HepG2 (cell line): ENCODE data around the gene DOLK. TPM values are rescaled to one million over a fixed set of nuclear protein-coding genes. Genes with fewer than 3 reads are reported as not detected.
A peak's percentile ranks its signal among the peaks of the same experiment; 100 is the strongest.

Experiments
- CCAR2 ChIP-seq: fragments of 200-400 bp; formaldehyde crosslinking; optimal IDR thresholded peaks from 2 replicates; pipeline ENCODE3; 2018; ENCODE audit warnings: low read depth, mild to moderate bottlenecking, low read length, moderate library complexity
- CREB1 ChIP-seq, 2 experiments: fragments of 450-650 bp in 1 of 2; IDR thresholded peaks; 2 replicates each; pipeline ENCODE4 v1.6.1; 2016 to 2017; ENCODE audit warnings: control low read depth in 1 of 2, mild to moderate bottlenecking in 1 of 2, missing compliant biosample characterization in 1 of 2, missing genetic modification characterization in 1 of 2
- EHMT2 ChIP-seq: fragments of 200-600 bp; sonication (generic); IDR thresholded peaks from 2 replicates; pipeline ENCODE4 v1.7.0; 2017; ENCODE audit warnings: antibody characterized with exemption, low read depth, low read length, borderline replicate concordance
- FOXK2 ChIP-seq: fragments of 450-650 bp; IDR thresholded peaks from 2 replicates; pipeline ENCODE4 v1.6.1; 2016
- HNRNPK ChIP-seq: fragments of 200-400 bp; formaldehyde crosslinking; IDR thresholded peaks from 2 replicates; pipeline ENCODE4 v1.6.1; 2018; ENCODE audit warnings: low read length, low read depth, moderate library complexity, mild to moderate bottlenecking; ENCODE audit not compliant: poor library complexity, severe bottlenecking
- HNRNPLL ChIP-seq: fragments of 200-400 bp; formaldehyde crosslinking; IDR thresholded peaks from 2 replicates; pipeline ENCODE4 v1.6.1; 2017; ENCODE audit warnings: mild to moderate bottlenecking, low read depth, low read length; ENCODE audit not compliant: poor library complexity, severe bottlenecking
- KDM5B ChIP-seq: sonication (generic); formaldehyde crosslinking; IDR thresholded peaks from 2 replicates; pipeline ENCODE4 v1.4.0; 2020; ENCODE audit warnings: missing genetic modification reagents, mild to moderate bottlenecking, borderline replicate concordance
- MTA1 ChIP-seq: sonication (generic); formaldehyde crosslinking; IDR thresholded peaks from 2 replicates; pipeline ENCODE4 v1.4.0; 2020; ENCODE audit warnings: missing genetic modification reagents, mild to moderate bottlenecking, borderline replicate concordance
- PHB2 ChIP-seq: fragments of 450-650 bp; IDR thresholded peaks from 2 replicates; pipeline ENCODE4 v1.6.1; 2018; ENCODE audit not compliant: partially characterized antibody
- RAD51 ChIP-seq: fragments of 450-650 bp; IDR thresholded peaks from 2 replicates; pipeline ENCODE4 v1.6.1; 2016; ENCODE audit warnings: borderline replicate concordance
- RBAK ChIP-seq: sonication (generic); formaldehyde crosslinking; IDR thresholded peaks from 2 replicates; pipeline ENCODE4 v1.5.1; 2020; ENCODE audit warnings: mild to moderate bottlenecking, missing genetic modification reagents
- TP53 ChIP-seq: sonication (generic); formaldehyde crosslinking; conservative IDR thresholded peaks from 2 replicates; pipeline ENCODE4 v1.4.0; 2020; ENCODE audit warnings: missing genetic modification reagents
- TSC22D2 ChIP-seq: sonication (generic); formaldehyde crosslinking; IDR thresholded peaks from 2 replicates; pipeline ENCODE4 v1.5.1; 2020; ENCODE audit warnings: missing genetic modification reagents, mild to moderate bottlenecking, borderline replicate concordance
- YY1 ChIP-seq: IDR thresholded peaks from 2 replicates; pipeline ENCODE4 v1.6.1; 2011; ENCODE audit warnings: low read length, low read depth, moderate library complexity, mild to moderate bottlenecking; ENCODE audit not compliant: insufficient read depth, insufficient replicate concordance
- ZFP36L1 ChIP-seq: sonication (generic); formaldehyde crosslinking; IDR thresholded peaks from 2 replicates; pipeline ENCODE4 v1.8.0; 2022; ENCODE audit warnings: mild to moderate bottlenecking, missing genetic modification reagents, moderate library complexity
- ZNF354B ChIP-seq: sonication (generic); formaldehyde crosslinking; IDR thresholded peaks from 2 replicates; pipeline ENCODE4 v1.8.0; 2022; ENCODE audit warnings: mild to moderate bottlenecking, missing genetic modification reagents
- ZNF558 ChIP-seq: sonication (generic); formaldehyde crosslinking; IDR thresholded peaks from 2 replicates; pipeline ENCODE4 v1.9.0; 2022; ENCODE audit warnings: mild to moderate bottlenecking, missing genetic modification reagents, borderline replicate concordance
- ZNF773 ChIP-seq: sonication (generic); formaldehyde crosslinking; IDR thresholded peaks from 2 replicates; pipeline ENCODE4 v1.4.0; 2020; ENCODE audit warnings: missing genetic modification reagents, borderline replicate concordance
- ZNF879 ChIP-seq: sonication (generic); formaldehyde crosslinking; IDR thresholded peaks from 2 replicates; pipeline ENCODE4 v1.8.1; 2023; ENCODE audit warnings: missing genetic modification reagents
- polyA plus RNA-seq, 8 experiments: library from polyadenylated mRNA; depleted of rRNA in 3 of 8; stranded (reverse) in 7 of 8; unstranded in 1 of 8; fragments of >200 nt; fragmentation: Illumina TruSeq in 4 of 8; extraction: Trizol in 4 of 8; gene quantifications; 2 replicates each; pipeline versions ENCODE4 v1.2.1 to v1.2.3, GENCODE V29; 2011 to 2016; ENCODE audit warnings: low read depth in 4 of 8, missing spikeins in 1 of 8, mixed read lengths in 1 of 8; ENCODE audit not compliant: insufficient read depth in 1 of 8
- total RNA-seq, 5 experiments: library from RNA; depleted of rRNA; stranded (reverse); fragments of >200 nt; fragmentation: Illumina TruSeq; extraction: Trizol; gene quantifications; 2 replicates each; pipeline ENCODE4 v1.2.3, GENCODE V29; 2016; ENCODE audit warnings: low read depth in 1 of 5
- TF ChIP-seq, protein P1 (sequence below): sonication (generic); formaldehyde crosslinking; IDR thresholded peaks from 2 replicates; pipeline ENCODE4 v1.5.1; 2020; ENCODE audit warnings: missing genetic modification reagents, mild to moderate bottlenecking, borderline replicate concordance
- TF ChIP-seq, protein P2 (sequence below): sonication (generic); formaldehyde crosslinking; IDR thresholded peaks from 2 replicates; pipeline ENCODE4 v1.4.0; 2020; ENCODE audit warnings: missing genetic modification reagents, mild to moderate bottlenecking, borderline replicate concordance
- TF ChIP-seq, protein P3 (sequence below): sonication (generic); formaldehyde crosslinking; IDR thresholded peaks from 2 replicates; pipeline ENCODE4 v1.5.0; 2020; ENCODE audit warnings: missing genetic modification reagents
- TF ChIP-seq, protein P4 (sequence below): sonication (generic); formaldehyde crosslinking; IDR thresholded peaks from 2 replicates; pipeline ENCODE4 v1.5.0; 2020; ENCODE audit warnings: missing genetic modification reagents

The DOLK gene
- total and polyA plus RNA-seq, 2 of the 13 experiments (the other 11 are each of a cell fraction or from before 2014, with no cell fraction given), result 15.4 to 18.7 TPM

DNA sequence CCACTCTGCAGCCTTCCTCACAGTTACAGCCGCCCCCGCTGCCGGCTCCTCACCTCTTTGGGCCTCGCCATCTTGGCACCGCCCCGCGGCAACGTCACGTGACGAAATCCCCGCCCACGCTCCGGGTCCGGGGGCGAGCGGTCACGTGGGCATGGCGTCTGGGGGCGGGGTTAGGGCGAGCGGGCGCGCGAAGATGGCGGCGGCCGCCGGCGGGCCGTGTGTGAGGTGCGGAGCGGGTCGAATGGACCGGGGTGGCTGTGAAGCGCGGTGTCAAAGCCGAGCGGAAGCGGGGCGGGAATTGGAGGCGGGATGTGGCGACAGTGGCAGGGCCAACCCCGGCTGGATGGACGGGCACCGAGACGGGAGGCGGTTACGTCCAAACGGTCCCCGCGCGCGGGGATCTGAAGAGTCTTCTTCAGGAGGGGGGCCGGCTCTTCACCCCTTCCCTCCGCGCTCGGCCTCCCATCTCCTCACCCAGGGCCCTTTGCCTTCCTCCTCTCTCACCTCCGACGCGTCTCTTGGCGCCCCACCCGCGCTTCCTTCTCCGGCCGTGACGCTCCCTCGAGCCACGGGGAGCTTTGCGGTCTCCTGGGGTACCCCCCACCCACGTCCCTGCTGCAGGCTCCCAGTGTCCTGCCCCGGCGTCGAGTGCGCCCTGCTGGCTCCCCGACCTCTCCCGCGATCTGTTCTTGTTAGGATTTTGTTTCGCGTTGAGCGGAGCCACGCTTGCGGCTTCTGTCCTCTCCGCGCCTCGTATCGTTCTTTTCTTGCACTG lies at the start of gene DOLK, which contains the start of gene NUP188 (continued):
- TF ChIP-seq, protein P1, sequence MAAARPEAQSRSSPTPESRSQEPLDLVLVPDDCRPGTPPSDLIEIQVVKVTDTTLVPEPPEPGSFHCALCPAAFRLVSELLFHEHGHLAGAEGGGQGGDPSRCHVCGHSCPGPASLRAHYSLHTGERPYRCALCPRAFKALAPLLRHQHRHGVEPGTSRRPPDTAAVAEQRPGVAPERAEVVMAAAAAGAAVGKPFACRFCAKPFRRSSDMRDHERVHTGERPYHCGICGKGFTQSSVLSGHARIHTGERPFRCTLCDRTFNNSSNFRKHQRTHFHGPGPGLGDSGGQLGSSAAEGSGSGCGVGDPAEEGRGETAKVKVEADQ, result no peak
- TF ChIP-seq, protein P2, sequence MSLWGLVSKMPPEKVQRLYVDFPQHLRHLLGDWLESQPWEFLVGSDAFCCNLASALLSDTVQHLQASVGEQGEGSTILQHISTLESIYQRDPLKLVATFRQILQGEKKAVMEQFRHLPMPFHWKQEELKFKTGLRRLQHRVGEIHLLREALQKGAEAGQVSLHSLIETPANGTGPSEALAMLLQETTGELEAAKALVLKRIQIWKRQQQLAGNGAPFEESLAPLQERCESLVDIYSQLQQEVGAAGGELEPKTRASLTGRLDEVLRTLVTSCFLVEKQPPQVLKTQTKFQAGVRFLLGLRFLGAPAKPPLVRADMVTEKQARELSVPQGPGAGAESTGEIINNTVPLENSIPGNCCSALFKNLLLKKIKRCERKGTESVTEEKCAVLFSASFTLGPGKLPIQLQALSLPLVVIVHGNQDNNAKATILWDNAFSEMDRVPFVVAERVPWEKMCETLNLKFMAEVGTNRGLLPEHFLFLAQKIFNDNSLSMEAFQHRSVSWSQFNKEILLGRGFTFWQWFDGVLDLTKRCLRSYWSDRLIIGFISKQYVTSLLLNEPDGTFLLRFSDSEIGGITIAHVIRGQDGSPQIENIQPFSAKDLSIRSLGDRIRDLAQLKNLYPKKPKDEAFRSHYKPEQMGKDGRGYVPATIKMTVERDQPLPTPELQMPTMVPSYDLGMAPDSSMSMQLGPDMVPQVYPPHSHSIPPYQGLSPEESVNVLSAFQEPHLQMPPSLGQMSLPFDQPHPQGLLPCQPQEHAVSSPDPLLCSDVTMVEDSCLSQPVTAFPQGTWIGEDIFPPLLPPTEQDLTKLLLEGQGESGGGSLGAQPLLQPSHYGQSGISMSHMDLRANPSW, result no peak
- peak; percentile 89 for TF ChIP-seq CREB1 (IDR thresholded peaks at IDR 0.05)
- no peak for TF ChIP-seq CREB1 (CRISPR knock-in tag; IDR thresholded peaks at IDR 0.05)
- peak; percentile 33; the same call in 1 of the 2 replicates for TF ChIP-seq MTA1
- peak; percentile 65; the same call in 1 of the 2 replicates for TF ChIP-seq ZNF879
- TF ChIP-seq, protein P3, sequence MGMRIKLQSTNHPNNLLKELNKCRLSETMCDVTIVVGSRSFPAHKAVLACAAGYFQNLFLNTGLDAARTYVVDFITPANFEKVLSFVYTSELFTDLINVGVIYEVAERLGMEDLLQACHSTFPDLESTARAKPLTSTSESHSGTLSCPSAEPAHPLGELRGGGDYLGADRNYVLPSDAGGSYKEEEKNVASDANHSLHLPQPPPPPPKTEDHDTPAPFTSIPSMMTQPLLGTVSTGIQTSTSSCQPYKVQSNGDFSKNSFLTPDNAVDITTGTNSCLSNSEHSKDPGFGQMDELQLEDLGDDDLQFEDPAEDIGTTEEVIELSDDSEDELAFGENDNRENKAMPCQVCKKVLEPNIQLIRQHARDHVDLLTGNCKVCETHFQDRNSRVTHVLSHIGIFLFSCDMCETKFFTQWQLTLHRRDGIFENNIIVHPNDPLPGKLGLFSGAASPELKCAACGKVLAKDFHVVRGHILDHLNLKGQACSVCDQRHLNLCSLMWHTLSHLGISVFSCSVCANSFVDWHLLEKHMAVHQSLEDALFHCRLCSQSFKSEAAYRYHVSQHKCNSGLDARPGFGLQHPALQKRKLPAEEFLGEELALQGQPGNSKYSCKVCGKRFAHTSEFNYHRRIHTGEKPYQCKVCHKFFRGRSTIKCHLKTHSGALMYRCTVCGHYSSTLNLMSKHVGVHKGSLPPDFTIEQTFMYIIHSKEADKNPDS, result no peak; the same call in 1 of the 2 replicates
- TF ChIP-seq RBAK (CRISPR knock-in tag), result no peak
- TF ChIP-seq, protein P4, sequence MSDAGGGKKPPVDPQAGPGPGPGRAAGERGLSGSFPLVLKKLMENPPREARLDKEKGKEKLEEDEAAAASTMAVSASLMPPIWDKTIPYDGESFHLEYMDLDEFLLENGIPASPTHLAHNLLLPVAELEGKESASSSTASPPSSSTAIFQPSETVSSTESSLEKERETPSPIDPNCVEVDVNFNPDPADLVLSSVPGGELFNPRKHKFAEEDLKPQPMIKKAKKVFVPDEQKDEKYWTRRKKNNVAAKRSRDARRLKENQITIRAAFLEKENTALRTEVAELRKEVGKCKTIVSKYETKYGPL (CRISPR knock-in tag), result no peak; the same call in 1 of the 2 replicates
- TF ChIP-seq HNRNPLL, result peak; percentile 27
- TF ChIP-seq ZNF773 (CRISPR knock-in tag), result 0 out of 2 replicates have a peak, but pooled peaks have one; percentile 18
- TF ChIP-seq FOXK2, result no peak
- TF ChIP-seq TSC22D2, result no peak
- peak; percentile 99 for TF ChIP-seq RAD51
- TF ChIP-seq CCAR2, result no peak
- TF ChIP-seq EHMT2, result no peak
- TF ChIP-seq ZNF558 (CRISPR knock-in tag), result 0 out of 2 replicates have a peak, but pooled peaks have one; percentile 63
- peak; percentile 71 for TF ChIP-seq HNRNPK
- TF ChIP-seq YY1, result peak; percentile 98
- peak; percentile 82; the same call in 1 of the 2 replicates for TF ChIP-seq TP53 (CRISPR knock-in tag)
- no peak; the same call in 1 of the 2 replicates for TF ChIP-seq ZFP36L1 (CRISPR knock-in tag)
- no peak; the same call in 1 of the 2 replicates for TF ChIP-seq KDM5B
- TF ChIP-seq PHB2, result no peak
- no peak for TF ChIP-seq ZNF354B (CRISPR knock-in tag)
